CD14-positive monocyte (primary cell): ENCODE measurements around the gene DNAJC12. TPM values are rescaled to one million over a fixed set of nuclear protein-coding genes. Genes with fewer than 3 reads are reported as not detected.

Experiments used
- DNase-seq, 3 donors: peaks; one replicate each; pipeline ENCODE4 v3.0.0-alpha.2; 2011 to 2022
- H2AFZ ChIP-seq: 2 replicates; pipeline ENCODE4 v1.6.0; 2012; ENCODE audit warnings: mild to moderate bottlenecking, low read depth, low read length, inconsistent platforms; ENCODE audit not compliant: insufficient read depth, poor library complexity, severe bottlenecking
- H3K27ac ChIP-seq, 2 donors: 1 replicate in 1 of 2; 2 replicates in 1 of 2; pipeline ENCODE4 v1.5.1; 2012 to 2013; ENCODE audit warnings: low read length in 2 of 2, control low read depth in 1 of 2, inconsistent platforms in 1 of 2, low read depth in 1 of 2, mild to moderate bottlenecking in 1 of 2
- H3K27me3 ChIP-seq, 2 donors: one replicate each; pipeline versions ENCODE4 v1.6.0 to v1.6.1; 2011 to 2013; ENCODE audit warnings: low read length in 2 of 2; ENCODE audit not compliant: control insufficient read depth in 2 of 2, insufficient read depth in 2 of 2
- H3K36me3 ChIP-seq, 2 donors: replicated peaks in 1 of 2; 1 replicate in 1 of 2; 2 replicates in 1 of 2; pipeline versions ENCODE4 v1.5.1 to v1.6.1; 2012 to 2013; ENCODE audit warnings: low read length in 2 of 2, control low read depth in 1 of 2, inconsistent platforms in 1 of 2, mild to moderate bottlenecking in 1 of 2; ENCODE audit not compliant: insufficient read depth in 2 of 2, control insufficient read depth in 1 of 2
- H3K4me1 ChIP-seq, 2 donors: 1 replicate in 1 of 2; 2 replicates in 1 of 2; pipeline versions ENCODE4 v1.5.1 to v1.6.1; 2012 to 2013; ENCODE audit warnings: low read length in 2 of 2, control low read depth in 1 of 2, inconsistent platforms in 1 of 2, mild to moderate bottlenecking in 1 of 2, moderate library complexity in 1 of 2; ENCODE audit not compliant: insufficient read depth in 2 of 2, control insufficient read depth in 1 of 2
- H3K4me2 ChIP-seq: replicated peaks from 2 replicates; pipeline ENCODE3; 2012; ENCODE audit warnings: low read length, moderate library complexity, mild to moderate bottlenecking; ENCODE audit not compliant: poor library complexity, severe bottlenecking; ENCODE audit errors: extremely low read depth
- H3K4me3 ChIP-seq, 3 experiments: fragments of 200-600 bp in 1 of 3; sonication (generic) in 1 of 3; replicated peaks in 1 of 3; 1 replicate in 2 of 3; 2 replicates in 1 of 3; pipeline ENCODE4 v1.5.1; 2011 to 2013; ENCODE audit warnings: low read length in 3 of 3, mild to moderate bottlenecking in 3 of 3, control low read depth in 2 of 3, low read depth in 2 of 3, inconsistent platforms in 1 of 3, moderate library complexity in 1 of 3
- H3K79me2 ChIP-seq: 2 replicates; pipeline ENCODE4 v1.6.0; 2012; ENCODE audit warnings: mild to moderate bottlenecking, control low read depth, inconsistent platforms, low read length, moderate library complexity; ENCODE audit not compliant: insufficient read depth
- H3K9ac ChIP-seq: 2 replicates; pipeline ENCODE4 v1.6.0; 2017; ENCODE audit warnings: low read length, mild to moderate bottlenecking; ENCODE audit not compliant: insufficient read depth, poor library complexity, severe bottlenecking
- H3K9me3 ChIP-seq, 2 donors: replicated peaks in 1 of 2; 1 replicate in 1 of 2; 2 replicates in 1 of 2; pipeline versions ENCODE4 v1.5.1 to v1.6.1; 2012 to 2013; ENCODE audit warnings: low read length in 2 of 2, control low read depth in 1 of 2; ENCODE audit not compliant: control insufficient read depth in 1 of 2, insufficient read depth in 1 of 2
- H4K20me1 ChIP-seq: 2 replicates; pipeline ENCODE4 v1.6.0; 2012; ENCODE audit warnings: mild to moderate bottlenecking, low read length, control low read depth, moderate library complexity; ENCODE audit not compliant: insufficient read depth
- H3K27ac Mint-ChIP-seq, 7 donors: one replicate each; pipeline ENCODE4 v1.8.0; 2020; ENCODE audit warnings: mild to moderate bottlenecking in 7 of 7, mixed read lengths in 7 of 7, moderate library complexity in 6 of 7, inconsistent platforms in 2 of 7
- H3K27me3 Mint-ChIP-seq, 3 donors: one replicate each; pipeline ENCODE4 v1.8.0; 2021 to 2022; ENCODE audit warnings: low read depth in 3 of 3, mild to moderate bottlenecking in 3 of 3, mixed read lengths in 3 of 3, moderate library complexity in 3 of 3, inconsistent platforms in 1 of 3
- H3K36me3 Mint-ChIP-seq, 2 donors: one replicate each; pipeline ENCODE4 v1.8.0; 2020; ENCODE audit warnings: mixed read lengths in 2 of 2, inconsistent platforms in 1 of 2, mild to moderate bottlenecking in 1 of 2
- H3K4me1 Mint-ChIP-seq: one replicate; pipeline ENCODE4 v1.8.0; 2020; ENCODE audit warnings: mild to moderate bottlenecking, mixed read lengths
- H3K4me3 Mint-ChIP-seq, 2 donors: one replicate each; pipeline ENCODE4 v1.8.0; 2020; ENCODE audit warnings: mild to moderate bottlenecking in 2 of 2, mixed read lengths in 2 of 2, moderate library complexity in 1 of 2
- H3K9me3 Mint-ChIP-seq, 7 donors: one replicate each; pipeline ENCODE4 v1.8.0; 2020 to 2022; ENCODE audit warnings: mixed read lengths in 7 of 7, mild to moderate bottlenecking in 6 of 7, moderate library complexity in 6 of 7, inconsistent platforms in 2 of 7
- WGBS: methylation state at CpG from one replicate; pipeline ENCODE4 v1.1.5; 2013; ENCODE audit warnings: missing lambda C conversion rate; ENCODE audit not compliant: insufficient coverage; 5-methylcytosine and 5-hydroxymethylcytosine counted together
- intact Hi-C, 2 donors: fragments of 100-400 bp; cut with micrococcal nuclease; formaldehyde crosslinking; loops; one replicate each; pipeline versions ENCODE4 v1.15.0 to v1.15.1; 2023
- polyA plus RNA-seq, 3 donors: library from polyadenylated mRNA; depleted of rRNA in 1 of 3; unstranded in 2 of 3; stranded (reverse) in 1 of 3; fragments of 300-500 nt in 2 of 3; fragments of >200 nt in 1 of 3; fragmentation: Illumina TruSeq in 2 of 3; gene quantifications; 1 replicate in 2 of 3; 2 replicates in 1 of 3; pipeline ENCODE4 v1.2.3, GENCODE V29; 2012 to 2021
- TF ChIP-seq, protein P1 (sequence below): fragments of 200-600 bp; IDR thresholded peaks from one replicate; pipeline ENCODE4 v1.8.0; 2022; ENCODE audit warnings: antibody characterized with exemption, mild to moderate bottlenecking

DNAJC12 gene
- polyA plus RNA-seq, 3 donors = not detected

DNA sequence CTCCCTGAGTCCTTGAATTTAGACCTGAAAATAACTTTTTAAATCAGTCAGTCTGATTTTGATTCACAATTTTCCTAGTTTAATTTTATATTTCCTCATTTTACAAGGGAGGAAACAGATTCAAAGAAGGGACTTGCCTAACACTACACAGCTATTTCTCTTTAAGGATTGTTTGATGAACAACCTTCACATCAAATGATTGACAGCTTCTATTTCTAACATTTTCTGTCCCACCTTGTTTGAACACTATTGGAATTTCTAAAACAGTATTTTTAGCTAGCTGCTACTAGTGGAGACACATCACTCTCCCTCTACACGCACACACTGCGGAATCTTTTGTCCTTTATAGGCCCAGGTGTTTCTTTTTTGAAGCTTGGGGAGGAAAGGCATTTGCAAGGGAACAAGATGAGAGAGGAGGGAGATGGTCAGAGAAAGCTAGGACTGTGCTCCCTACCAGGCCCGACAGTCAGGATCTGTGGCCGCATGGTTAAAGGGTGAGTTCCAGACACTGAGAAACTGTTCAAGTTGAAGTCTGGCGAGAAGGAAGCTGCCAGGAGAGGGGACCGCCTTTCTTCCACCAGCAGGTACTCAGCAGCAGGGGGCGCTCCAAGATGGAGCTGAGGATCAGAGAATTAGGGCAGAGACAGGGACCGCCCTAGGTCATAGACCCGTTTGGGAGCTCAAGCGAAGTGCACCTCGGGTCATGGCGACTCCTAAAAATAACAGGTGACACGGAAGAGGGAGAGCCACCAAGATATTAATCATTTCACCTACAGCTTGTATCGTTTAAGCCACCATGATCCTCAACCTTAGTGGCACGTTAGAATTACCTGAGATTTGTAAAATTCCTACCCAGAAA is 49.7 kb downstream of the DNAJC12 start:
- Histone ChIP-seq H3K79me2 (no peaks in the 10 kb centered on the region), H3K9ac (no peak overlapping the region), H3K4me2 (no peak overlapping the region), H3K4me3 (no peak overlapping the region), H3K4me1 (peaks cover 31 to 33% of the 10 kb centered on the region in 2 donors), H3K9me3 (no peaks in the 10 kb centered on the region), H4K20me1 (no peaks in the 10 kb centered on the region), H3K27me3 (no peaks in the 10 kb centered on the region), H3K27ac (no peak overlapping the region), H2AFZ (peak overlapping the region; percentile 54), H3K36me3 (no peaks in the 10 kb centered on the region)
- Mint-ChIP-seq H3K4me1 (peaks cover 39% of the 10 kb centered on the region), H3K27me3 (peaks cover 0 to 4% (median 0%) of the 10 kb centered on the region in 3 donors), H3K9me3 (no peaks in the 10 kb centered on the region), H3K36me3 (no peaks in the 10 kb centered on the region), H3K27ac (peak overlapping the region in 1 of 7 donors; percentile 56), H3K4me3 (peak overlapping the region; percentile 34 to 67)
- TF ChIP-seq, protein P1, sequence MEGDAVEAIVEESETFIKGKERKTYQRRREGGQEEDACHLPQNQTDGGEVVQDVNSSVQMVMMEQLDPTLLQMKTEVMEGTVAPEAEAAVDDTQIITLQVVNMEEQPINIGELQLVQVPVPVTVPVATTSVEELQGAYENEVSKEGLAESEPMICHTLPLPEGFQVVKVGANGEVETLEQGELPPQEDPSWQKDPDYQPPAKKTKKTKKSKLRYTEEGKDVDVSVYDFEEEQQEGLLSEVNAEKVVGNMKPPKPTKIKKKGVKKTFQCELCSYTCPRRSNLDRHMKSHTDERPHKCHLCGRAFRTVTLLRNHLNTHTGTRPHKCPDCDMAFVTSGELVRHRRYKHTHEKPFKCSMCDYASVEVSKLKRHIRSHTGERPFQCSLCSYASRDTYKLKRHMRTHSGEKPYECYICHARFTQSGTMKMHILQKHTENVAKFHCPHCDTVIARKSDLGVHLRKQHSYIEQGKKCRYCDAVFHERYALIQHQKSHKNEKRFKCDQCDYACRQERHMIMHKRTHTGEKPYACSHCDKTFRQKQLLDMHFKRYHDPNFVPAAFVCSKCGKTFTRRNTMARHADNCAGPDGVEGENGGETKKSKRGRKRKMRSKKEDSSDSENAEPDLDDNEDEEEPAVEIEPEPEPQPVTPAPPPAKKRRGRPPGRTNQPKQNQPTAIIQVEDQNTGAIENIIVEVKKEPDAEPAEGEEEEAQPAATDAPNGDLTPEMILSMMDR = peak; percentile 77
- 14% methylated on average over 11 of the region's 15 CpGs for WGBS
- DNase-seq = peak; percentile 41 to 62 (median 56)
- intact Hi-C loops = loop anchor here (10.0 kb wide), 2 partner anchors 123 to 367 kb away; no protein-coding TSS in a partner anchor

DNA sequence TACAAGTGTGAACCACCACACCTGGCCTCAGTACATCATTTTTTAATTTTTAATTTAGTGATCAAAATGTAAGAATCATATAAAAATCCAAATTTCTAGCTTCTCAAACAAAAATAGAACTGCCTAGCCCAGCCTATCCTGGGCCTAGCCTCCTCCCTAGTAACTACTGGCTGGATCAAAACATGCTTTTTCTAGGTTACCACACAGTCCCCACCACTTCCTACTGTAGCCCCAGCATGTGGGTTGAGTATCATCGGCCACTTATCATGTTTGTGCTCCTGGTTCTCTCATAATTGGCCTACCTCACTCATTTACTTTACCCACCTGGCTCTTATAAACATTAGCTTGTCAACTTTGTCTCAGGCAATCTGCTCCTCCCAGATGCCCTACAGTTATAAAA is 52.9 kb downstream of the DNAJC12 start:
- peak overlapping the region in 4 of 7 donors; percentile 40 to 77 (median 66) for H3K27ac Mint-ChIP-seq
- Histone ChIP-seq H3K9ac (no peak overlapping the region), H4K20me1 (no peaks in the 10 kb centered on the region), H3K79me2 (no peaks in the 10 kb centered on the region), H2AFZ (peak overlapping the region; percentile 11), H3K36me3 (no peaks in the 10 kb centered on the region), H3K27ac (peak overlapping the region in 1 of 2 donors; percentile 74), H3K4me1 (peaks cover 23 to 28% of the 10 kb centered on the region in 2 donors), H3K4me2 (no peak overlapping the region), H3K27me3 (no peaks in the 10 kb centered on the region), H3K4me3 (no peak overlapping the region), H3K9me3 (no peaks in the 10 kb centered on the region)
- H3K4me1 Mint-ChIP-seq = peaks cover 31% of the 10 kb centered on the region
- H3K9me3 Mint-ChIP-seq = peaks cover 0 to 2% (median 0%) of the 10 kb centered on the region in 7 donors
- no peak overlapping the region for H3K4me3 Mint-ChIP-seq
- no CpG with 5 or more reads among the region's 1 CpG for WGBS
- DNase-seq = no peak
- intact Hi-C loops = loop anchor here (10.0 kb wide), 2 partner anchors 120 to 370 kb away; no protein-coding TSS in a partner anchor
- TF ChIP-seq, protein P1 = no peak
- peaks cover 0 to 2% (median 0%) of the 10 kb centered on the region in 3 donors for H3K27me3 Mint-ChIP-seq
- H3K36me3 Mint-ChIP-seq = no peaks in the 10 kb centered on the region
